DOHH2 (cell line): Measurements from ENCODE around the gene ADD3.

Experiments
- H3F3A ChIP-seq: fragments of 200-600 bp; sonication (generic), shearing (Covaris generic); 2 replicates; pipeline ENCODE4 v1.6.0; 2016; ENCODE audit warnings: antibody characterized with exemption, mild to moderate bottlenecking; ENCODE audit not compliant: control insufficient read depth, insufficient read depth
- H3K27ac ChIP-seq: fragments of 200-600 bp; sonication (generic); 2 replicates; pipeline ENCODE4 v1.5.1; 2014; ENCODE audit warnings: low read depth, mild to moderate bottlenecking, low read length, moderate library complexity
- H3K27me3 ChIP-seq: fragments of 200-600 bp; sonication (generic); 2 replicates; pipeline ENCODE4 v1.6.1; 2014; ENCODE audit warnings: mild to moderate bottlenecking, low read length, mixed read lengths; ENCODE audit not compliant: control insufficient read depth
- H3K36me3 ChIP-seq: fragments of 200-600 bp; sonication (generic); 2 replicates; pipeline ENCODE4 v1.6.1; 2014; ENCODE audit warnings: mild to moderate bottlenecking, low read length, moderate library complexity, mixed read lengths; ENCODE audit not compliant: control insufficient read depth
- H3K4me1 ChIP-seq: fragments of 200-600 bp; sonication (generic); 2 replicates; pipeline ENCODE4 v1.6.1; 2014; ENCODE audit warnings: mild to moderate bottlenecking, low read length, mixed read lengths; ENCODE audit not compliant: control insufficient read depth
- H3K4me2 ChIP-seq: fragments of 200-600 bp; sonication (generic); 2 replicates; pipeline ENCODE4 v1.6.0; 2014; ENCODE audit warnings: mild to moderate bottlenecking, low read length, moderate library complexity
- H3K4me3 ChIP-seq: fragments of 200-600 bp; sonication (generic); 2 replicates; pipeline ENCODE4 v1.5.1; 2014; ENCODE audit warnings: mild to moderate bottlenecking, low read length, mixed read lengths
- H3K79me2 ChIP-seq: fragments of 200-600 bp; sonication (generic); 2 replicates; pipeline ENCODE4 v1.6.1; 2014; ENCODE audit warnings: mild to moderate bottlenecking, low read length, mixed read lengths; ENCODE audit not compliant: control insufficient read depth
- H3K9me2 ChIP-seq: fragments of 200-600 bp; sonication (generic); replicated peaks from 2 replicates; pipeline ENCODE4 v1.6.1; 2014; ENCODE audit warnings: mild to moderate bottlenecking, low read length, mixed read lengths; ENCODE audit not compliant: control insufficient read depth
- H3K9me3 ChIP-seq: fragments of 200-600 bp; sonication (generic); 2 replicates; pipeline ENCODE4 v1.6.1; 2014; ENCODE audit warnings: antibody characterized with exemption, low read length, mixed read lengths; ENCODE audit not compliant: control insufficient read depth, insufficient read depth
- H4K20me1 ChIP-seq: fragments of 200-600 bp; sonication (generic); 2 replicates; pipeline ENCODE4 v1.6.0; 2014; ENCODE audit warnings: low read depth, mild to moderate bottlenecking, antibody characterized with exemption, low read length, moderate library complexity; ENCODE audit not compliant: control insufficient read depth, insufficient read depth
- CTCF ChIP-seq: fragments of 200-600 bp; sonication (generic); IDR thresholded peaks from one replicate; pipeline ENCODE4 v1.5.1; 2014; ENCODE audit warnings: antibody characterized with exemption, mild to moderate bottlenecking, low read depth, low read length; ENCODE audit not compliant: poor library complexity, severe bottlenecking
- EZH2phosphoT487 ChIP-seq: fragments of 200-600 bp; sonication (generic); IDR thresholded peaks from 2 replicates; pipeline ENCODE4 v1.6.1; 2017; ENCODE audit warnings: borderline replicate concordance, mild to moderate bottlenecking, antibody characterized with exemption, low read length, moderate library complexity, mixed read lengths

The ADD3 gene

GRCh38 chr10:109997233-109997632 is 10.6 kb upstream of the ADD3 start:
- Histone ChIP-seq H3K4me1 (peaks cover 38% of the 10 kb centered on the region), H3F3A (no peaks in the 10 kb centered on the region), H3K9me3 (no peaks in the 10 kb centered on the region), H3K27ac (no peak overlapping the region), H4K20me1 (no peaks in the 10 kb centered on the region), H3K4me3 (peak overlapping the region; percentile 49), H3K9me2 (no peaks in the 10 kb centered on the region), H3K36me3 (no peaks in the 10 kb centered on the region), H3K27me3 (no peaks in the 10 kb centered on the region), H3K4me2 (peak overlapping the region; percentile 70), H3K79me2 (no peaks in the 10 kb centered on the region)
- TF ChIP-seq CTCF (no peak), EZH2phosphoT487 (no peak)

- TF ChIP-seq CTCF (no peak), EZH2phosphoT487 (no peak)
- H3F3A ChIP-seq, result no peaks in the 10 kb centered on the region
- H3K9me2 ChIP-seq, result no peaks in the 10 kb centered on the region
- 0 out of 2 replicates have a peak overlapping the region, but pooled peaks have one; percentile 7 for H3K4me3 ChIP-seq
- no peak overlapping the region for H3K27ac ChIP-seq
- no peaks in the 10 kb centered on the region for H3K27me3 ChIP-seq
- no peaks in the 10 kb centered on the region for H3K36me3 ChIP-seq
- no peaks in the 10 kb centered on the region for H3K79me2 ChIP-seq
- peaks cover 47% of the 10 kb centered on the region for H3K4me1 ChIP-seq
- no peaks in the 10 kb centered on the region for H4K20me1 ChIP-seq
- H3K9me3 ChIP-seq, result no peaks in the 10 kb centered on the region
- H3K4me2 ChIP-seq, result peak overlapping the region; percentile 30
Measured at GRCh38 chr10:109998513-109998912, 9.3 kb upstream of the ADD3 start.

- no peaks in the 10 kb centered on the region; the same call in 1 of the 2 replicates for H3K27me3 ChIP-seq
- no peaks in the 10 kb centered on the region; the same call in 1 of the 2 replicates for H3K36me3 ChIP-seq
- no peaks in the 10 kb centered on the region for H3K79me2 ChIP-seq
- no peaks in the 10 kb centered on the region for H3K9me3 ChIP-seq
- H3K4me2 ChIP-seq, result peak overlapping the region; percentile 34
- H3F3A ChIP-seq, result peaks cover 13% of the 10 kb centered on the region
- no peak overlapping the region for H3K27ac ChIP-seq
- TF ChIP-seq EZH2phosphoT487 (no peak), CTCF (no peak)
- peaks cover 38% of the 10 kb centered on the region for H3K4me1 ChIP-seq
- no peaks in the 10 kb centered on the region for H4K20me1 ChIP-seq
- H3K9me2 ChIP-seq, result no peaks in the 10 kb centered on the region
- no peak overlapping the region for H3K4me3 ChIP-seq
Measured at GRCh38 chr10:110002801-110003523, 4.8 kb upstream of the ADD3 start.
